ENCODE data around the gene KCNQ5. TPM values are rescaled to one million over a fixed set of nuclear protein-coding genes. Genes with fewer than 3 reads are reported as not detected.
"Not testable (repeated sequence)": the region's sequence is repeated elsewhere in the genome, so short reads cannot be mapped to it uniquely, and the experiment has no call there.

The KCNQ5 gene
- total RNA-seq, 1 experiment from 2014 or later, result 9.4 TPM

DNA sequence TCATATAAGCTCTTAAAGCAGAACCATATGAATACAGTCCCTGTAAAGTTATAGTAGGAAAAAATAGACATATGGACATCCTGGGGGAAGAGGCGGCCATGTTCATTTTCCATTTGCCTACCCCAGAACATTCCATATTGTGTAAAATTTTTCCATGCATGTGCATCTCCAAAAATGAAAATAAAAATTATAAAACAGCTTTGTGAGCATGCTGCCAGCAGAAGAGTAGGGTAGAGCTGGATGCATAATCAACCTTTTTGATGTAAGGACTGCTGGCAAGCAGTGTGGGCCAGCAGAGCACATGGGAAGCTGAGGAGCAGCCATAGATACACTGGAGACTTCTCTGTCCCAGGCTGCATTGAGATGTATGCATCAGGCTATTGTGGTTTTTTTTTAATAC is 271.0 kb downstream of the KCNQ5 start:
- no peak overlapping the region for H3K27ac ChIP-seq (ENCODE audit: low read length)
- no TSS peak for BruUV-seq (replicated peaks)
- in situ Hi-C loops (cut with HindIII; ENCODE audit: low pct_unique_long_range_greater_than_20kb, low sequenced_read_pairs), result no loop called here
- intact Hi-C loops (cut with micrococcal nuclease; ENCODE audit: unreplicated experiment), result no loop called here
- no peak for ATAC-seq
- CTCF ChIA-PET, result no interaction called here
- H3K4me3 ChIP-seq (ENCODE audit: low read depth in 2 of 2, low read length in 2 of 2), result no peak overlapping the region
- DNase-seq (ENCODE audit: low read depth, low spot score), result no peak
- no peaks in the 10 kb centered on the region for H3K9me3 ChIP-seq (ENCODE audit: control insufficient read depth, insufficient read depth, low read depth, low read length)
- TF ChIP-seq CTCF (IDR thresholded peaks at IDR 0.05) (no peak), REST (IDR thresholded peaks at IDR 0.05; ENCODE audit: insufficient read depth in 1 of 2, low read depth in 2 of 2, low read length in 1 of 2) (no peak), SIN3A (IDR thresholded peaks at IDR 0.05; ENCODE audit: borderline replicate concordance, insufficient read depth, low read depth, low read length) (no peak), TCF7L2 (IDR thresholded peaks at IDR 0.05; ENCODE audit: low read depth, low read length) (no peak), POLR2AphosphoS5 (IDR thresholded peaks at IDR 0.05; ENCODE audit: low read depth, low read length) (no peak)
- POLR2A ChIA-PET, result interaction anchor here (0.6 kb wide), 1 partner anchor 196 kb away, joined by 3 read pairs; no protein-coding TSS in a partner anchor
- H3K4me1 ChIP-seq (ENCODE audit: control insufficient read depth, insufficient read depth, low read length), result no peaks in the 10 kb centered on the region
- no peaks in the 10 kb centered on the region for H3K36me3 ChIP-seq (ENCODE audit: control insufficient read depth, insufficient read depth, low read length)
- no peaks in the 10 kb centered on the region for H3K27me3 ChIP-seq (ENCODE audit: control insufficient read depth, insufficient read depth, low read length)

DNA sequence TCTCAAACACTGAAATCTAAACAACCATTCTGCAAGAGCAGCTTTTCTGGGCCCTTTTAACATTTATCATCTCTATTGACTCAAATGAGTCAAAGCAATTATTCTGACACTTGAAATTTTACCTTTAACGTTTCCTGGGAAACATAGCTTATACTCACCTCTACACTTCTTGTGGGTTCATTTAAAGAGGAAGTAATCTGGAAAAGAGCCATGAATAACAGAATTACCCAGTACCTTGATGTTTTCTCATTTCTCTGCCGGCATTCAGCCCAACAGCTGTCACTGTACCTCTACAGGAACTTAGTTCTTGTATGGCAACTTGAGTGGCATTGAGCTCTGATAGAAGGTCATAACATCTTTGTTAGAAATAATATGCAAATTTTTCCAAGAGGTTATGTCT is 272.2 kb downstream of the KCNQ5 start:
- Histone ChIP-seq H3K27ac (ENCODE audit: low read length) (no peak overlapping the region), H3K27me3 (ENCODE audit: control insufficient read depth, insufficient read depth, low read length) (no peaks in the 10 kb centered on the region), H3K4me1 (ENCODE audit: control insufficient read depth, insufficient read depth, low read length) (no peaks in the 10 kb centered on the region), H3K9me3 (ENCODE audit: control insufficient read depth, insufficient read depth, low read depth, low read length) (no peaks in the 10 kb centered on the region), H3K36me3 (ENCODE audit: control insufficient read depth, insufficient read depth, low read length) (no peaks in the 10 kb centered on the region), H3K4me3 (ENCODE audit: low read depth in 2 of 2, low read length in 2 of 2) (no peak overlapping the region)
- ChIA-PET POLR2A (no interaction called here), CTCF (no interaction called here)
- BruUV-seq (replicated peaks), result no TSS peak
- intact Hi-C loops (cut with micrococcal nuclease; ENCODE audit: unreplicated experiment) (no loop called here), in situ Hi-C loops (cut with HindIII; ENCODE audit: low pct_unique_long_range_greater_than_20kb, low sequenced_read_pairs) (no loop called here)
- no peak for TF ChIP-seq SIN3A (IDR thresholded peaks at IDR 0.05; ENCODE audit: borderline replicate concordance, insufficient read depth, low read depth, low read length)
- no peak for TF ChIP-seq REST (IDR thresholded peaks at IDR 0.05; ENCODE audit: insufficient read depth in 1 of 2, low read depth in 2 of 2, low read length in 1 of 2)
- no peak; the same call in 1 of the 2 replicates for TF ChIP-seq CTCF (IDR thresholded peaks at IDR 0.05)
- no peak for TF ChIP-seq TCF7L2 (IDR thresholded peaks at IDR 0.05; ENCODE audit: low read depth, low read length)
- no peak for TF ChIP-seq POLR2AphosphoS5 (IDR thresholded peaks at IDR 0.05; ENCODE audit: low read depth, low read length)
- DNase-seq (ENCODE audit: low read depth, low spot score) (no peak), ATAC-seq (no peak)

GRCh38 chr6:72898313-72898712 is 276.4 kb downstream of the KCNQ5 start:
- CTCF ChIA-PET, result not testable (repeated sequence)

More at GRCh38 chr6:72898313-72898712, 276.4 kb downstream of the KCNQ5 start:
- BruUV-seq (replicated peaks); in situ Hi-C loops (cut with HindIII; ENCODE audit: low pct_unique_long_range_greater_than_20kb, low sequenced_read_pairs); H3K9me3 ChIP-seq (ENCODE audit: control insufficient read depth, insufficient read depth, low read depth, low read length); H3K36me3 ChIP-seq (ENCODE audit: control insufficient read depth, insufficient read depth, low read length); H3K4me3 ChIP-seq (ENCODE audit: low read depth in 2 of 2, low read length in 2 of 2); DNase-seq (ENCODE audit: low read depth, low spot score); H3K27ac ChIP-seq (ENCODE audit: low read length); H3K4me1 ChIP-seq (ENCODE audit: control insufficient read depth, insufficient read depth, low read length); POLR2A ChIA-PET; intact Hi-C loops (cut with micrococcal nuclease; ENCODE audit: unreplicated experiment); H3K27me3 ChIP-seq (ENCODE audit: control insufficient read depth, insufficient read depth, low read length); ATAC-seq: not testable (repeated sequence)

All from Panc1 (cell line).